NK-92 (cell line): ENCODE data around the gene ABCC5.

Experiments
- DNase-seq: peaks from one replicate; lab custom pipeline; 2025; ENCODE audit not compliant: unreplicated experiment; lab: John Stamatoyannopoulos, UW

The ABCC5 gene

DNA sequence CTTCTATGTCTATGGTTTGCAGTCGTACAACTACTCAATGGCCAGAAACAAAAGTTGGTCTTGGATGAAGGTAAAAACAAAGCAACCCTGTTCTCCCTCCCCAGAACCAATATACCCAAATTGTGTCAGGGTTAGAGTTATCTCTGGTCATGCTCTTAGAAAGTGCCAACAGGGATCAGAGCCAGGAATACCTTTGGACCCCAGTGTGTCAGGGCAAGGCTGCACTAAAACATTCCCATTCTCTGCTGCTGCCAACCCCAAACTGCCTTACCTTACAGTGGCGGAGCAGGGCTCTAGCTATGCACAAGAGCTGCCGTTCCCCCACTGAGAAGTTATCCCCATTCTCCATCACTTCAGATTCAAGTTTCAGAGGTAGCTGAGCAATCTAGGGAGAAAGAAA, 90.6 kb downstream of the ABCC5 start:
- DNase-seq = no peak

DNA sequence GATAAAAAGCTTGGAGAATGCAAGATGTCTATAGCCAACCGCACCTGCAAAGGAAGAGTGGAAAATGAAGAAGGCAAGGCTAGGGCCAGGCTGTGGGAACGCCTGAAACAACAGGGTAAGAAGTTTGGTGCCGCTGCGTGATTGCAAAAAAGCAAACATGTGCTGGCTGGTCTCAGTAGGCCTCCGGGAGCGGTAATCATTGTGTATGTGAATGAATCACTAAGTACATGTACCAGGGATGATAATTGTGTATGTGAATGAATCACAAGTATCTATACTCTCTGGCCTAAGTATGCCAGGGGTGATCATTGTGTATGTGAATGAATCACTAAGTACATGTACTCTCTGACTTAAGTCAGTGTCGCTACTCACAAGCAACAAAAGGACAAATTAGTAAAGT, 92.7 kb downstream of the ABCC5 start:
- no peak for DNase-seq

DNA sequence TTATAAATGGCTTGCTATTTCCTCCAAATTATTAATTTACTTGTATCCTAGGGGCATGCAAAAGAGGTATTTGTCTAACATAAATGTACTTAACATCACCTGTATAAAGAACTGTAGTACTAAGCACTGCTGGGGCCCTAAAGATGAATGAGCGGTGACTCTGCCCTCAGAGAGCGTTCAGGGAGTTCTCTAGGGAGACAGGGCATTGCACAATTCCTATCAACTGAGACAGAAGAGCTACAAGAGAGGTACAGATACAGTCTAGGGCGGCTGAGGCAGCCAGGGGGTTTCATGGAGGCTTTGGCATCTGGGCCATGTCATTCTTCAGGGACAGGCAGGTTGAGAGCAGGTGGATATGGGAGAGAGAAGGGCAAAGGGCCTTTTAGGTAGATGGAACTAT, 93.1 kb downstream of the ABCC5 start:
- DNase-seq = no peak

DNA sequence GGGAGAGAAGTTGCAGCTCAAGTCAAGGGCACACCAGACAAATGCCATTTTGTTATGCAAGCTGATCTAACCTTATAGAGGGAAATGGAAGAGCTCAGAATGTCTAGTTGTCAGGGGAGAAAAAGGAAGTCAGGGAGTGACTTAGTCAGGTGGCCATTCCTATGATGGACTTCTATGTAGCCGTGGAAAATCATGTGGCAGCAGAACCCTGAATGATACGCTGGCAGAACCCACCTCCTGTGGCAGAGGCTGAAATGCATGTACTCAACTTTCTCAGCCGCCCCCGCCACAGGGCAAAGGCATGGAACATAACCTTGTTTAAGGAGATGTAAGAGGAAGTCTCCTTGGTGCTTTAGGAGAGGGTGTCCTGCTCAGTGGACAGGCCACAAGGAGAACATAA, 95.3 kb downstream of the ABCC5 start:
- DNase-seq = no peak

- no peak for DNase-seq
Measured at GRCh38 chr3:183921096-183921495, 96.6 kb downstream of the ABCC5 start.

- DNase-seq = no peak
Measured at GRCh38 chr3:183920416-183920815, 97.3 kb downstream of the ABCC5 start.

- DNase-seq = no peak
Measured at GRCh38 chr3:183918178-183918577, 99.5 kb downstream of the ABCC5 start.

- DNase-seq = no peak
Measured at GRCh38 chr3:183917776-183918175, 99.9 kb downstream of the ABCC5 start.

GRCh38 chr3:183914856-183915255, 102.8 kb downstream of the ABCC5 start:
- DNase-seq = no peak

DNA sequence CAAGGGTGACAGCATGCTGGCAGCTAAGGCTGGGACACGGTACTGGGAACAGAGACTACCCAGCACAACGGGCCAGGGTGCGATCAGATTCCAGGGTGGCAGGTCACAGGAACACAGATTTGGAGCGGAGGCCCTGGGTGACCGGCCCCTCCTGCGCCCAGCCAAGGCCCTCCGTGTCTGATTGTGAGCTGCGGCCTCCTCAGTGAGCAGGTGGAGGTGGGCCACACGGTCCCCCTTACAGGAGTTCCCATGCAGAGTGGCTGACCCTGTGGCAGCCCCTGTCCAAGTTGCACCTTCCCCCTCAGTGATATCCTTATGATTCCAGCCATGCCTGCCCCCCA, 104.1 kb downstream of the ABCC5 start:
- no peak for DNase-seq

DNA sequence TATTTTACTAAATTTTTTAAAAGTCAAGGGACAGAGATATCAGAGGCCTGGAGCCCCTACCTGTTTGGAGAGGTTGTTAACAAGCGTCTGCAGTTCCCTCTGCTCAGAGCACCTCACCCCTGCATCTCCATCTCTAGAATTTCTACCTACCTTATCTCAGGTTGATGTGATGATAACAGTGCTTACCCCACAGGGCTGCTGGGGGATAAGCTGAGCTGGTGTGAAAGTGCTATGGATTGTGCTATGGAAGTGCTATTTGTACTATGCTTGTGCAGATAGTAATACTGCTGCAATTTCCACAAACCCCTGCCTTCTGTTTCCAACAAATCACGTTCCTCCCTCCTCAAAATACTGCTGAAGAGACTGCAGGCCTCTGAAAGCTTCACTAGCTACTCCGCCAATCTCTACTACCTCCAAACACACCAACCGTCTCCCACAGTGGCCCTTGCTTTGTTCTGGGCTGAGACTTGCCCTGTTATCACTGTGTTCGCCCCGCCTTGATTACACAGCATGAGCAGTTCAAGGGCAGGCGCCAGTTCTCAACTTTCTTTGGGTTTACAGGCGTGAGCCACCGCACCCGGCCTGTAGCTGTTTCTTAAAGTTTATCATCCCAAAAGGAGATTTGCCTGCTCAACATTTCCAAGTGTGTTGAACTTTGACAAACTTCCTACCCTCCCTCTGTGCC, 104.6 kb downstream of the ABCC5 start:
- no peak for DNase-seq

- no peak for DNase-seq
Measured at GRCh38 chr3:183911763-183912506, 105.7 kb downstream of the ABCC5 start.

- DNase-seq = no peak
Measured at GRCh38 chr3:183911087-183911486, 106.6 kb downstream of the ABCC5 start.

GRCh38 chr3:183909030-183909600, 108.6 kb downstream of the ABCC5 start:
- no peak for DNase-seq

DNA sequence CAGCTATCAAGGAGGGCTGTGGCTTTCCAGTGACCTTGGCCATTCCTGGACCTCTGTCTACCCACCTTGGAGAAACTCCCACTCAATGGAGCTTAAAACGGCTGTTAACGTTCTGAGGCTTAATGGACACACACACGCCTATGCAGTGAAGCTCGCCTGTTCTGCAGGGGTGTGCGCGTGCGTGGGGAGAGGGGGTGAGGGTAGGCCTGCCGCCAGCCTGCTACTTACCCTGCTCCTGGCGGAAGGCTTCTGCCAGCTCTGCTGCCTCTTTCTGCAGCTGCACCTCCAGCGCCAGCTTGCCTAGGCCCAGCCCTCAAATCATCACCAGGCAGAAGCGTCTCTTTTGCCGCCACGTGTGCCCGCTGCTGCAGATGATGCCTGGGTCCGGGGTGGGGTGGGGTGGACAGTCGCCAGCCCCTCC, 109.8 kb downstream of the ABCC5 start:
- no peak for DNase-seq

- DNase-seq = no peak
Measured at GRCh38 chr3:183907176-183907575, 110.5 kb downstream of the ABCC5 start.

DNA sequence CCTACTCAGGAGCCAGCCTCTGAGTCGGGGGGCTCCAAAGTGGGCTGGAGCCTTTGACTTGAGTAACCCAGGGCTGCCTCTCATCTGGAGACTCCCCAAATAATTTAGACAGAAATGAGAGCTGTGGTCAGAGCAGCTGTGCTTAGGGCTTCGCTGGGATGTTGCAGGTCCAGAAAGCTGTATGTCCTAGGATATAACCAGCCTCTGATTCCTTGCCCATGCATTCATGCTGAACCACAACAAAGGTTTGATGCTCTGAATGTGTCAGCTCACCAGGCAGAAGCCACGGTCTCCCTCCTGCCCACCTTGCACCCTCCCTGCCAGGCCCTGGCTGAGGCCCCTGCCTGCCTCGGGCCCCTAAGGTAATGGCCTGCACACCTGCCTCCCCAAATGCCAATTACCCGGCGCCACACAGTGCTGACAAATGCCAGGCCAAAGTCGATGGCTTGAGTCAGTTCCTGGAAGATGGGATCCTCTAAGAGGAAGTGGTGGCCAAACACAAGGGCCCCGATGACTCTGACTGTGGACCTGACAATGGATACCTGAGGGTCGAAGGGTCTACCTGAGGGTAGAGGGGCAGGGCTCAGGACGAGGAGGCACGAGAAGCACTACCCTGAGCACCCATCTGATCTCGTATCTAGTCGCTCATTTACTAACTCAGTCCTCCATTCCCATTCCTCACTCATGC, 111.3 kb downstream of the ABCC5 start:
- DNase-seq = no peak

- DNase-seq = no peak
Measured at GRCh38 chr3:183904833-183905780, 112.6 kb downstream of the ABCC5 start.

- DNase-seq = no peak
Measured at GRCh38 chr3:183898028-183898431, 119.7 kb downstream of the ABCC5 start.

- no peak for DNase-seq
Measured at GRCh38 chr3:183897606-183898005, 120.1 kb downstream of the ABCC5 start.

DNA sequence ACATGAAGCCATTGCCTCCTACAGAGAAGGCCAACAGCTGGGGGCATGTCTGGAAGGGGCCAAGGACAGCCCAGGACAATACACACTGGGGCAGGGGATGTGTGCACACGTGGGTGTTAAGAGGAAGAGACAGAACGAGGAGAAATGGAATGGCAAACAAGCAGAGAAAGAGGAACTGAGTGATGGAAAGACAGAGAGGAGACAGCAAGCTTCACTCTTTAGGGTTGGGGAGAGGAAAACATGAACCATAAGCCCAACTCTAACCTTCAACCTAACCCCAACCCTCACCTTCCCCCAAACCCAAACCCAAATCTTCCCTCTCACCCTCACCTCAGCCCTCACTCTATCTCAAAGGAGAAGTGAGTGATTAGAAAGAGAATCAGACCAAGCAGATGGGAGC, 121.1 kb downstream of the ABCC5 start:
- no peak for DNase-seq
